ENCODE results near the gene RINL.
"Not testable (repeated sequence)": the region's sequence is repeated elsewhere in the genome, so short reads cannot be mapped to it uniquely, and the experiment has no call there.

The RINL gene

DNA sequence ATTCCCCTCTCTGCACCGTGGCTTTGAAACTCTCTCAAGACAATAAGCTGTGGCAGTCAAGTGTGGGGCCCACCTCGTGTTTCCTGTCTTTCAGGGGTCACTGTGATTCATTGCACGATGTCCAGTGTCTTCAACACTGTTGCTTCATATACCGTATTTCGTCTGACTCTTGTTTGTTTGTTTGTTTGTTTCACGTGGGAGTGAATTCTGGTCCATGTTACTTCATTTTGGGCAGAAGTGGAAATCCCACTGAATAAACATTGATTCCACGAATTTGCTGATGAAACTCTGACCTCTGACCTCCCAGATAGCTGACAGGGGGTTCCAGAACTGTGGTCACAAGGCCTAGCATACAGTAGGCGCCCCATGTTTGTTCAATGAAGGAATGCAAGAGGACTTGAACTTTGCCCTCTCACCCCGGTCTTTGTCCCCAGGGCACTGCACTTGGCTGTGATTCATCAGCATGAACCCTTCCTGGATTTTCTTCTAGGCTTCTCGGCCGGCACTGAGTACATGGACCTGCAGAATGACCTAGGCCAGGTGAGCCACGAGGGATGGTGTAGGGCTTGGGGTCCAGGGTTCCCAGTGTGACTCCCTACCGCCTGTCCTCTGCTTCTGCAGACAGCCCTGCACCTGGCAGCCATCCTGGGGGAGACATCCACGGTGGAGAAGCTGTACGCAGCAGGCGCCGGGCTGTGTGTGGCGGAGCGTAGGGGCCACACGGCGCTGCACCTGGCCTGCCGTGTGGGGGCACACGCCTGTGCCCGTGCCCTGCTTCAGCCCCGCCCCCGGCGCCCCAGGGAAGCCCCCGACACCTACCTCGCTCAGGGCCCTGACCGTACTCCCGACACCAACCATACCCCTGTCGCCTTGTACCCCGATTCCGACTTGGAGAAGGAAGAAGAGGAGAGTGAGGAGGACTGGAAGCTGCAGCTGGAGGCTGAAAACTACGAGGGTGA lies 26.8 kb upstream of the RINL start:
- no peak for DNase-seq (ENCODE audit: low read depth)

- no peak for DNase-seq (ENCODE audit: low read depth)
Measured at GRCh38 chr19:38901683-38902082, 23.6 kb upstream of the RINL start.

DNA sequence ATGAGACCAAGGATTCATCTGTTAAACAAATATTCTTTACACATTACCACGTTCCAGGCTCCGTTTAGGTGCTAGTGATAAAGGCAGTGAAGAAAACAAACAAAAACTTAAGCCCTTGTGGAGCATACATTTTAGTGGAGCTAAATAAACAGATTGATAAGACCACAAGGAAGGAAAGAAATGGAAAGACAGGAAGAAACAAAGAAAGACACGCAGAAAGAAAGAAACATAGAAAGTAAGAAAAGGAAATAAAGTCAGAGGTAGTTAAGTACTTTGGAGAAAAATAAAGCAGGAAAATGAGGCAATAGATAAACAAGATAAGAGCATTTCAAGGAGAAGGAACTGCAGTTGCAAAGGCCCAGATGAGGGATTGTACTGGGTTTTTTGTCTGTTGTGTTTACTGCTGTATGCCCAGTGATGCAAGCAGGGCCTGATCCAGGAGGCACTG lies 22.7 kb upstream of the RINL start:
- DNase-seq (ENCODE audit: low read depth): no peak

- DNase-seq (ENCODE audit: low read depth): no peak
Measured at GRCh38 chr19:38900202-38900629, 22.1 kb upstream of the RINL start.

GRCh38 chr19:38899447-38900201 lies 21.5 kb upstream of the RINL start, which contains the start of the genes NFKBIB and SIRT2:
NFKBIB (plus strand) TSS chr19:38899969; CDS start chr19:38900033, 64 bp downstream.
SIRT2 (minus strand) TSS chr19:38899618; CDS start chr19:38899521, 97 bp downstream.
- DNase-seq (ENCODE audit: low read depth): peak; percentile 98

DNA sequence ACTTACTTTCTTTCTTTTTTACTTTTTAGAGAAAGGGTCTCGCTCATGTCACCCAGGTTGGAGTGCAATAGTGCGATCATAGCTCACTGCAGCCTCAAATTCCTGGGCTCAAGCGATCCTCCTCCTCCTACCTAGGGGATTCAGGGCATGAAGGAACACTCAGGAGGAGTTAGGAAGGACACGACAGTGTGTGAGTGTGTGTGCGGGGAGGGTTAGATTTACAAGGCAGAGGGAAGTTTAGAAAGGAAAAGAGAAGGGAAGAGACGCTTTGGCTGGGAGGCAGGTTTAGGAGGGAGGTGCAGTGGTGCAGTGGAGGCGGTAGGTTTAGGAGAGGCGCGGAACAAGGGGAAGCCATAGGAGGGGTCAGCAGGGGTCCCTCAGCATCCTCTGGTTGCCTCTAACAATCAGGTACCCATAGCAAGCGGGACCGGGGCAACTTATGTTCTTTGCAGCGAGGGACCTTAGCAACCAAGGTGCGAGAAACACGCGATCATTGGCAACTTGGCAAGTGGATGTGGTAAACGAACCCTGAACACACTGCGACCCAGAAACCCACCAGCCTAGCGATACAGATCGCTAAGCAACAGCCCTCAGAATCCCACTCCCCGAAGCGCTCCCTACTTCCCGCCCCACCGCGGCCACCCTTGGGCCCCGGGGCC lies 20.8 kb upstream of the RINL start:
- DNase-seq (ENCODE audit: low read depth): no peak

DNA sequence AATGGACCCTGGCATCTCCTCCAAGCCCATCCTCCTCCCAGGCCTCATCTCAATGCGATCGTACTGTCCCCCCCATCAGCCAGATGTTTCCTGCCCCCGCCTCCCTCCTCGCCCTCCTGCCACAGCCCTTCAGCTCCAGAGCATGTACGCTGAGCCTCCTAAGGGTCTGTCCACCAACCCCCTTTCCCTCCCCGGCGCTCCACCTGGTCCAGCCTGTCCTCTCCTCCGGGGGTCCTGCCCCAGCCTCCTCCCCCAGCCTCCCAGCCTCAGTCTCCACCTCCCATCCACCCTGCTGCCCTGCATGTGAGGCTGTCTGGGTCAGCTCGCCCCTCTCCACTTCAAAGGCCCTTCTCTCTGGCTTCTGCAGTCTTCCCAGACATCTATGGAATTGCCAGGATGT lies 16.9 kb upstream of the RINL start:
- DNase-seq (ENCODE audit: low read depth): no peak

GRCh38 chr19:38893341-38893771 lies 15.3 kb upstream of the RINL start:
- DNase-seq (ENCODE audit: low read depth): no peak

DNA sequence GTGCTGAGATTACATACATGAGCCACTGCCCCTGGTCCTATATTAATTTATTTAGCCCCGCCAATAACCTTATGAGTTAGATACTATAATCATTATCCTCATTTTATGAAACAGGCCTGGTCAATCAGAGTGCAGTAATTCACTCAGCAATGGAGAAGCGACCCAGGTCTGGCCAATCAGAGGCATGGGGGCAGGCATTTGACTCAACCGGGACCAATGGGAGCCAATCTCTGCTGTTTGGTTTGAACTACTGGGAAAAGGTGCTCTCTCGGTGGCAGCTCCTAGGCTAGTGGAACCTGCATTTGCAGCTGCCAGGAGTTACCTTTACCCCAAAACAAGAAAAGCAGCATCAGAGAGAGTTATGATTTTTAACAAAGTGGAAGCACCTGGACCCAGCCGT lies 14.8 kb upstream of the RINL start:
- DNase-seq (ENCODE audit: low read depth): no peak

DNA sequence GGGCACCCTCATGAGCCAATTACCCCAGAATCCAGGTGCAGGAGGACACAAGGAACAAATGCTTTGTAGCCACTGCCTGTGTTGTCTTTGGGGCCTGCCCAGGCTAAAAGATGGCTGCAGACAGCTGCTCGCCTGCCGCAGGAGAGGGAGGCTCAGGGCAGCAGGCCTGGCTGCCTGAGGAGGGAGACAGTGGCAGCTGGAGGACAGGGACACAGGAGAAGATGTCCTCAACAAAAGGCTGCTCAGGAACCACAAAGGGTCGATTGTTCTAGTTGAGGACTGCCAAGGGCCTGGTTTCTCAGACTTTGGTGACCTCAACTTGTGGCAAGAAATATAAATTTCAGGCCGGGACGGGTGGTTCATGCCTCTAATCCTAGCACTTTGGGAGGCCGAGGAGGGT lies 13.7 kb upstream of the RINL start:
- no peak for DNase-seq (ENCODE audit: low read depth)

GRCh38 chr19:38890686-38891085 lies 12.6 kb upstream of the RINL start:
- DNase-seq (ENCODE audit: low read depth): no peak

DNA sequence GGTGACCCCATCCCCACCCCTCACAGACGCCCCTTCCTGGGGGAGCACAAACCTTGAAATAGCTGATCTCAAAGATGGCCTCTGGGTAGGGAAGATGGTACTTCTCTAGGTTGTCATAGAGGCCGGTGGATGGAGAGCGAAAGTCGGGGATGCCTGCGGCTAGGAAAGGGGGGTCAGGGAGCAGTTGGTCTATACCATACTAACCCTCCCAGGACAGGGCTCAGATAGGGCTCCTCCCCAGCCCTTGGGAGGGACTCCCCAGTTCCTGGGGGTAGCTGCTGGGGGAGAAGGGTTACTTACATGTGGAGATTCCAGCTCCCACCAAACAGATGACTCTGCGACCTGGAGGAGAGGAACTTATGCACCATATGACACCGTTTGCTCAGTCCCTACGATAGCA lies 11.7 kb upstream of the RINL start:
- no peak for DNase-seq (ENCODE audit: low read depth)

GRCh38 chr19:38888876-38889275 lies 10.8 kb upstream of the RINL start:
- no peak for DNase-seq (ENCODE audit: low read depth)

DNA sequence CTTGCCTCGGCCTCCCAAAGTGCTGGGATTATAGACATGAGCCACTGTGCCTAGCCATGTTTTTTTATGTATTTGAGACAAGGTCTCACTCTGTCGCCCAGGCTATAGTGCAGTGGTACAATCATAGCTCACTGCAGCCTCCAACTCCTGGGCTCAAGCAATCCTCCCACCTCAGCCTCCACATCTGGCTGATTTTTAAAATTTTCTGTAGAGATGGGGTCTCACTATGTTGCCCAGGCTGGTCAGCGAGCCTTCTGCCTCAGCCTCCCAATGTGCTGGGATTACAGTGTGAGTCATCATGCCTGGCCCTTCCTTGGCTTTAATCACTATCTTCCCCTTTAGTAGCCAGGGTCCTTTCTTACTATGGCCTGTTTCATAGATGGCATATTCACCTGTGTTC lies 6.6 kb upstream of the RINL start:
- not testable (repeated sequence) for DNase-seq (ENCODE audit: low read depth)

GRCh38 chr19:38883286-38883685 lies 5.2 kb upstream of the RINL start:
- DNase-seq (ENCODE audit: low read depth): no peak

GRCh38 chr19:38880882-38881609 lies 3.0 kb upstream of the RINL start:
- no peak for DNase-seq (ENCODE audit: low read depth)

DNA sequence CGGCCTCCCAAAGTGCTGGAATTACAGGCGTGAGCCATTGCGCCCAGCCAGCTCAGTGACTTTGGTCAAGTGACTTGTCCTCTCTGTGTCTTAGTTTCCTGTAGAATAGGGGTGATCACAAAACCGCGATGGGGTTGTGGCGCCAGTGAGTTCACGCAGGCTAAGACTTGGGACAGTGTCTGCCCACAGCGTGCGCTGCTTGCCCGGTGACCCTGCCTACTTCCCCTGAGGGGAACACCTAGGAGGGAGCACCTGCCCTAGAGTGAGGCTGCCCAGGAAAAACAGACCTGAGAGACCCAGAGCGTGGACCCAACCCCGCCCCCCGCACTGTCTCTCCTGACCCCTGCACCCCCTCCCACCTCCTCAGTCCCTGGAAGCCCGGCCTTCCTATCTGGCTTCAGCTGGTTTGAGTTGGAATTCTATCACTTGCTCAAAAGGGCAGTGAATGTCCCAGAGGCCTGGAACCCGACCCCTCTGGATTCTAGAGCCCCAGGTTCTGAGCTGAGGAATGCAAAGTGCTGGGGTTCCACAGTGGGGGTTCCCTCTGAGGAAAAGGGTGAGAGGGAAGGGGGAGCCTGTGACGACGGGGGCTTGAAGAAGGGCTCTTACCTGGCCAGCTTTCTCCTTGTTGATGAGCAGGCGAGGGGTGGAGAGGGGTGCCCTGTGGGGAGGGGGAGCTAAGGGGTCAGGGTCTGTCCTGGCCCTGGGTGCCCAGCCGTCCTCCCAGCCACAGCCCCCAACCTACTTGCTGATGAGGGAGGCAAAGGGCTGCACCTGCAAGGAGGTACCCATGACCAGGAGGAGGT lies 2.2 kb upstream of the RINL start:
- DNase-seq (ENCODE audit: low read depth): no peak

GRCh38 chr19:38879400-38879751 lies 1.3 kb upstream of the RINL start:
- no peak for DNase-seq (ENCODE audit: low read depth)

DNA sequence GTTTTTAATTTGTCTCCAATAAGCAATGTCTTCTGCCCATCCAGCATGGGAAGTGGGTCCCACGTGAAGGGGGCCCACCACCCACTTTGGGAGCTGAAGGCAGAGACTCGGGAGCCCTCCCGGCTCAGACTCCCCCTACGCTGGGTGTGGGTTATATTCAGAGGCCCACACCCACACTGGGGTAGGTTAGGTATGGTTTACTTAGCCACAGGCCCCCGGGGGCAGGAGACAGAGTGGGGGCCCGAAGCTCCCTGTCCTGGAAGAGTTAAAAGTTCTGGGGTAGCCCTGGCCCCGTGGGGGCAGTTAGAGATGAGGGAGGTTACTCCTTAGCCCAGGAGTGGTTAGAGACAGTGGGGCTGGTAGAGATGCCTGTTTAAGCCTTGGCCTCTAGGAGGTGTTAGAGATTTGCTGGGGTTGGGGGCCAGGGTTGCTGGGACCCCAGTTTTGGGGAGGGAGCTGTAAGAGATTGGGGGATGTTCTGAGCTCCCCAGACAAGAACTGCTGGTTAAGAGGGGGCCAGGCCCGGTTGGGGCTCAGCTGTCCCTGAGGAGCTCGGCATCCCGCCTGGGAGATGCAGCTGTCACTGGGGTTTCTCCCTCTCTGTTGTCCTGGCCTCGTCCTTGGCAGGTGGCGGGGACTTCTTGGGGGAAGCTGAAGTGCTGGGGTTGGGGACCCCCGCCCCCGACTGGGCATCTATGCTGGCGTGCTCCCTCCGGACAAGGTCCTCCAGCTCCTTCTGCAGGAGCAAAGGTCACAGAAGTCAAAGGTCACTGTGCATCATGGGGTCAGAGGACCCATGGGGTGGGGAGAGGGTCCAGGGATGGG lies 712 bp upstream of the RINL start:
- no peak for DNase-seq (ENCODE audit: low read depth)
